Fibroblast of peridontal ligament (primary cell): ENCODE results near the gene BBS12.

Experiments
- DNase-seq: peaks from one replicate; pipeline ENCODE4 v3.0.0-alpha.2; 2010; ENCODE audit errors: extremely low read depth

Gene BBS12

DNA sequence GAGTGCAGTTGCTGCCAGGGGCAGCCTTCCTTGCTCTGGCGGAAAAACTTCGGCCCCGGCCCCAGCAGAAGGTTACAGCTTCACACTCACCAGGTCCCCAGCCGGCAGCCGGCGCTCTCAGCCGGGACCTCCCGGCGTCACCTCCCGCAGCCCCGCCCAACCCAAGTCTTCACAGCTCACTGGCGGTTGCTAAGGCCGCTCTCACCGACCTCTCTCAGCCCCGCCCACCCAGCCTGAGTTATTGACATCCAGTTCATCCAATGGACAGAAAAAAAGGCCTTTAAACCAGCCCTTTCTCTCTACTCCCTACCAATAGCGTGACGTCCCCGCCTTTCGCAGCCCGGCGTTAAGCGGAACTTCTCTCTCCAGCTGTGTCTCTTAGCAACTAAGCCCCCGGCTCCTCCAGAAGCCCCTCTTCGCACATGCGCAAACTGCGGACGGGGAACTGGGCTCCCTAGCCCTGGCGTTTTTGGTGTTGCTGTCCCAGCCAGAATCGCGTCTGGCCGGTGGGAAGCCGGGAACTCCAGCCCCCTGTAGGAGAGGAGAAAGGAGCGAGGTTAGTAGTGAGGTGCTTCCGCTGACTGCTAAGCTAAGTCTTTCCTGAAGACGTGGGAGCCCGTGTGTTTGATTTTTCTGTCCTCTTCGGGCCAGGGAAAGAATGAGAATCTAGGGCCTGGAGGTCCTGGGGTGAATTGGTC lies at the start of gene BBS12:
Gene BBS12, plus strand, starts transcription at position 376 of the 698 bp plus-strand sequence. CDS start 9,189 bp downstream, outside the sequence.
- DNase-seq = peak; percentile 100

DNA sequence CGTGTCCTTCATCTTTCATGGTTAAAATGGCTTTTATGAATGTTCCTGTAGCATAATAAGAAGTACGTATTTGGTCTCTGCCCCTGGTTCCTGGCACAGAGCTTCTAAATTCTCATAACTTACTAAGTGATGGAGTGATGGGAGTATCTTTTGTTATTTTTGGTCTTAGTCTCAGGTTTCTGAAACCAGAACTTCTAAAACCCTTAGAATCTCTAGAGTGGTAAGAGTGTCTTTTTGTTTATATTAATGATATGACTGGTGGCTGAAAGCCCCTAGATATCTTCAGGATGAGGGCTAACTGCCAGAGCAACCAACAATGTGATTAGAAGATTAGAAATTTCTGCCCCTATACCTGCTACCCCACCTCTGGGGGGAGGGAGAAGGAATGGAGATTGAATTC lies 45.8 kb upstream of the BBS12 start:
- DNase-seq = no peak

DNA sequence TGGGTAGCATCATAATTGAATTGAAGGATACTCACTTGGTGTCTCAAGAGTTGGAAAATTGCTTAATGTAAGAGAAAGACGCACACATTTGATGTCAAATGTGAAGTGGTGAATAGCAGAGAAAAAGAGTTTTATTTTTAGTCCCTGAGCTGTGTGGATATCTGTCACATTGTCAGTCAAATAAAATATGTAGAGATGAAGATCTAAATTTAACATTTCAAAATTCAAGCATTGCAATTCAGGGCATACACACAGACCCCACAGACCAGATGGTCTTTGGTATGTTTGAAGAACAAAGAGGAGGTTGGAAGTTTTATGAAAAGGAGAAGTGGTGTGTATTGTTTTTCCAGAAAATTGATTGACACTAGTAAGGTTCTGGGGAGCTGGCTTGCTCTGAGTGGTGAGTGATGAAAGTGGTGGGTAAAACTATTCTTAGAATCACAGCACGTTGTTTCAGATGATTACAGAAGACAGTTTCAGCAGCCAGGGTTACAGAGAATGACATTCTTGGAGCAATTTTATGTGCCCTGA lies 44.9 kb upstream of the BBS12 start:
- peak; percentile 72 for DNase-seq

DNA sequence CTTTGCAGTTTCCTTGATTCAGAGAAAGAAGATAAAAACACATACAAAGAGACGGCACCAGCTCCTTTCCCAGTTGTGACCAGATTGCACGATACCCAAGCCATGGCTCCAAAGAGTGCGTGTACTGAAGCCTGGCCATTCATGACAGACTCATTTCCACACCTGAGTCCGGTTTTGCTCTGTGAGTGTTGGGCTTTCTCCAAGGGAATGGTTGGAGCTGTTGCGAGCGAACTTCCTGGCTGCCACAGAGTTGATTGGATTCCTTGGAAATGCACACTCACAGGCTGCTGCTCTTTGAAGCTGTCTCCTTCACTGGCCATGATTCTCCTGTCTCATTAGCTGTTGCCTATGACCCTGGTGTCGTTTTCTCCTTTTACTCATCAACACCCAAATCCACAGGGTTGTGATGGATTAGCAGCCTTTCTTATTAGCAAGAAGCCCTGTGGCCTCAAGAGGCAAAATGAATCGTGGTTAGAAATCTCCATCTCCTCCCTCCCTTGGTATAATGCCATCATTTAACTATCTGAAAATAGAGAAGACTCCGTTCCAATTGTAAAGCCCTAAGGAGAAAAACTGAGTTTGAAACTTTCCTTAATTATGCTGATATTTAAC lies 43.9 kb upstream of the BBS12 start:
- DNase-seq = peak; percentile 52

DNA sequence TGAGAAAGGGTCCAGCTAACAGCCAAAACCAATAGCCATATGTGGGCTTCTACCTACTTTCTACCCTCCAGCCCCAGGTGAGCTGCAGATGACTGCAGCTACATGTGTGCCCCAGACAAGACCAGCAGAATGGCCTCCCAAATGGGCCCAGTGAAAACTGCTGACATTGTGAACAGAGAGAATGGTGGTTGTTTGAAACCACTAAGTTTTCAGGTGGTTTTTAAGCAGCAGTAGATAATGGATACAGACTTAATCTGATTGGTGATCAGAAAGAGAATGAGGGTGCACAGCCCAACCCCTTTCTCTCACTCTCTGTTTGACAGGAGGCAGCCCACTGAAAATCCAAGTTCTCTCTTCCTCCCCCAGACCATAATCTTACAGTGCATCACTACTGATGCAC lies 42.5 kb upstream of the BBS12 start:
- DNase-seq = no peak

DNA sequence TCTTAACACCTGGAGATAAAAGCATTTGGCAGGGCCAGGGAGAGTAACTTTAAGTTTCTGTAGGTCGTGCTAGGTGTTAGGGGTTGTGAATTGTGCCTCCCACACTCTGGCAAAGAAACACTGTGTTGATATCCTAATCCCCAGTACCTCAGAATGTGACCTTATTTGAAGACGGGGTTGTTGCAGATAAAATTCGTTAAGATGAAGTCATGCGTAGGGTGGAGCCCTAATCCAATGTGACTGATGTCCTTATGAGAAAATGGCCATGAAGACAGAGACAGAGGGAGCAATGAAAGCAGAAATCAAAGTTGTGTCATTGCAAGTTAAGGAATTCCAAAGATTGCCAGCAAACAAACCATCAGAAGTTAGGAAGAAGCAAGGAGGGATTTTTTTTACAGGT lies 40.5 kb upstream of the BBS12 start:
- no peak for DNase-seq

DNA sequence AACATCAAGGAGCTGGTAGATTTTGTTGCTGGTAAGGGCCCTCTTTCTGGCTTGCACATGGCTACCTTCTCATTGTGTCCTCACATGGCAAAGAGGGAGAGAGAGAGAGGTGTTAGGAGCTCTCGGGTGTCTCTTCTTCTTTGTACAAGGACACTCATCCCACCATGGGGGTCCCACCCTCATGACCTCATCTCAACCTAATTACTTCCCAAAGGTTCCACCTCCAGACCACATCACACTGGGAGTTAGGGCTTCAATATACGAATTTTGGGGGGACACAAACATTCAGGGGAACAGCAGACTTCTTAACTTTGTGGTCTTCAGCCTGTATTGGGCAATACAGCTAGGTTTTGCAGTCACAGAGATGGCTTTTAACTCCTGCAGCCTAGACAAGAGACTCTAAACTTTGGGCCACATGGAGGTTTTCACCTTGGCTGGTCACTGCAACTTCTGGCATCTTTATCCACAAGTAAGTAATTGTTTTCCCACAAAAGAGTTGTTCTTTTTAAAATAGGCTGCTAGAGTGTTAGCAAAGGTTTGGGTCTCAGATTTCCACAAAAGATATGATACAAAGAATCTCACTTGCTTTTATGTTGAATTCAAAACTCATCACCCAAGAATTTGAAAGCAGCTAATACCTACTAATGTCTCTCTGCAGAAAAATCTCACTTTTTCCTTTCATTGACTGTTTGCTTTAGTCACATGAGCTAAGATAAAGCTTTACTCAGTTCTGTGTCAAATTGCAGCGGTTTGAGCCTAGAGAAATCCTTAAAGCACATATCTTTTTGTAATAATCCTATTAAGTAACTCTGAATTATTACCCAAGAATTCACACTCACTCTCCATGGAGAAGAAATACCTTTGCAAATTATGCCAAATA lies 39.6 kb upstream of the BBS12 start:
- DNase-seq = no peak

DNA sequence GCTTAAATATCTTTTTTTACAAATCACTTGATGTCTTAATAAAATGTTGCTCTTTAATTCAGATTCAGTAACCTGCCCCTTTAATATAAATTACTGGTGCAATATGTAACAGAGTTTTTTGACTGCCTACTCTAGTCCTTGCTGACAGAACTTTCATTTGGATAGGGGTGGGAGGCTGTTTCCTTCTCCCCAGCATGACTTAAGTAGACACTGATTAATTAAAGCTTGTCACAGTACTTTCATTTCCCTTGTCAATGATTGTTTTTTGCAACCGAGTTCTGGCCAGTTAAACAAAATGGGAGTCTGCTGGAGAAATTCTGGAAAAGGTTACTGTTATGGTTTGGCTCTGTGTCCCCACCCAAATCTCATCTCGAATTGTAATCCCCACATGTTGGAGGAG lies 37.3 kb upstream of the BBS12 start:
- no peak for DNase-seq

DNA sequence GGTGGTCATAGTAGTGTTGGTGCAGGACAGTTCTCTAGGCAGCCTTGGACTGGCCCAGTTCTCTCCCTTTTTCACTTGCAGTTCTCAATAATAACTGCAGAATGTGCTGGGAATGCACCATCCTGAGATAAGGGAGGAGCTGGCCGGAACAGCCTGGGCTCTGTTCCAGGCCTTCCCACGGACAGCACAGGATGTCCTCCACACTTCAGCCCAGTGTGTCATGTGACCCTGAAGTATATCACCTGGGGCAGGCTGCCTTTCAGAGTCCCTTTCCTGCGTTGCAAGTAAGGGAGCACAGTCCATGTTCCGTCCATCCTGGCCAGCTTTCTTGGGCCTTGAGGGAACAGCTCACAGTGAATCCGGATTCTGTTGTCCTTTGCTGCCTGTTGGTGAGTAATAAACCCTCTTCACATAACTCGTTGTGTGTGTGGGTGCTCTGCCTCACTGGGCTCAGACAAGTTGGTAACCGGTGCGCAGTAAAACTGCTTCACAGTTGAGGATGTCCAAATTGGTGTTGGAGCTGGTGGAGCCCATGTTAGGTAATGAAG lies 32.3 kb upstream of the BBS12 start:
- DNase-seq = no peak

DNA sequence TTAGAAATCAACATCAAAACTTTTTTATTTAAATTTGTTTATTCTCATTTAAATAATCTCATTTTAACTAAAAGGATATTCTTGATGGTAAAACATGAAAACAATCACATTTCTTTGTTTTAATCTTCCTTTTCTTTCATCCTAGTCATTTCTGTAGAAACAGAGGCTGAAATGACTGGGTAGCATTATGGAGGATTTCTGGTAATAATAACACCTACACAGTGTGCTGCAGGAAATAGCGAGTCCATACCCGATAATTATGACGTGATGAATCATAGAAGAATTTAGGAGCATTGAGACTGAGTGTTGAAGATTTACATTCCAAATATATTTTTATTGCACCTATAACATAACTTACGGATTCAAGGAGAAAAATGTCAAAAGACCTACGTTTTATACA lies 31.4 kb upstream of the BBS12 start:
- no peak for DNase-seq

DNA sequence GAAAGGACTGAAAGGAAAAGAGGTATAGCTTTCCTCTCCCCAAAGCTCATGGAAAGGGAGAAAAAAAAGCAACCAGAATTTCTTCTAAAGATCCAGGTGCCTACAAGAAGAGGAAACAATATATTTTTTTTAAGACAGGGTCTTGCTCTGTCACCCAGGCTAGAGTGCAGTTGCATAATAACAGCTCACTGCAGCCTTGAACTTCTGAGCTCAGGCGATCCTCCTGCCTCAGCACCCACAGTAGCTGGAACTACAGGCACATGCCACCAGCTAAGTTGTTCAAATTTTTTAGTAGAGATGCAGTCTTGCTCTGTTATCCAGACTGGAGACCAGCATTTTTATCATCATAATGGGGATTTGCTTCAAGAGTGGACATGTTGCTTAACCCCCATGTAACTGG lies 30.5 kb upstream of the BBS12 start:
- DNase-seq = no peak

DNA sequence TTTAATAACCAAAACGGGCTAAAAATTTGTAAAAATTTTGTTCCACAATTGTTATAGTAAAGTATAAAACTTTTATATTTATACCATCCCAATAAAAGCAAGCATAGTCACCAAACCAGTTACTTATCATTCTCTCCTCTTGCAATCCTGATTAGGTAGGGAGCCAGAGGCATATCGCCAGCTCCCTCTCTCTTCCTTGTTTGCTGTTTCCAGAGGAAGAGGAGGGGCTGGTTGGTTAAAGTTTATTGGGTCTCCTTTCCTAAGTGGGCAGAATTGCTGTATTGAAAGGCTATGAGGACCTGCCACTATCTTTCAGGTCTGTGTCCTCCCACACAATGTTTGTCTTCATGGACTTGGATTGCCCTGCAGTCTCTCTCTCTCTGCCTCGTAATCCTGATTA lies 29.6 kb upstream of the BBS12 start:
- no peak for DNase-seq

DNA sequence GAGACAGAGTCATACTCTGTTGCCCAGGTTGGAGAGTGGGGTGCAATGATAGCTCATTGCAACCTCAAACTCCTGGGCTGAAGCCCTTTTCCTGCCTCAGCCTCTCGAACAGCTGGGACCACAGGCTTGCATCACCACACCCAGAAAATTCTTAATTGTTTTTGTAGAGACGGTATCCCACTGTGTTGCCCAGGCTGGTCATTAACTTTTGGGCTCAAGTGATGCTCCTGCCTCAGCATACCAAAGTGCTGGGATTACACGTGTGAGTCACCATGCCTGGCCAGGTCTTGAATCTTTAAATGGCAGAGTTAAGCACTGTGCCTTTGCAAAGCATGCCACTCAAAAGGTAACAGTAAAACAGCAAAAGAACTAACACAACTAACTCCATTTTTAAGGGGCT lies 28.6 kb upstream of the BBS12 start:
- no peak for DNase-seq

DNA sequence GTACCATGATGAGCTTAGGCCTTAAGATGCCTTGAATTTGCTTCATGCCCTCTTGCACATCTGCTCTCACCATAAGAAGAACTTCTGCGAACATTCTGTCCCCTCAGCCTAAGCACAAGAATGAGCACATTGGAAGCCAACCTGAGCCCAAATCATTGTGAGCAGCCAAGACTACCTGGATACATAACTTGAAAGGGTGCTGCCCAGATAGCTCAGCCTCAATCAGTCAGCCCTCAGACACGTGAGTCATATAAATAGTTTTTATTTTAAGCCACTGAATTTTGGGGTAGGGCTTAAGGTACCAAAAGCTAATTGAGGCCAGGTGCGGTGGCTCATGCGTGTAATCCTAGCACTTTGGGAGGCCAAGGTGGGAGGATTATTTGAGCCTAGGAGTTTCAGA lies 27.5 kb upstream of the BBS12 start:
- no peak for DNase-seq

DNA sequence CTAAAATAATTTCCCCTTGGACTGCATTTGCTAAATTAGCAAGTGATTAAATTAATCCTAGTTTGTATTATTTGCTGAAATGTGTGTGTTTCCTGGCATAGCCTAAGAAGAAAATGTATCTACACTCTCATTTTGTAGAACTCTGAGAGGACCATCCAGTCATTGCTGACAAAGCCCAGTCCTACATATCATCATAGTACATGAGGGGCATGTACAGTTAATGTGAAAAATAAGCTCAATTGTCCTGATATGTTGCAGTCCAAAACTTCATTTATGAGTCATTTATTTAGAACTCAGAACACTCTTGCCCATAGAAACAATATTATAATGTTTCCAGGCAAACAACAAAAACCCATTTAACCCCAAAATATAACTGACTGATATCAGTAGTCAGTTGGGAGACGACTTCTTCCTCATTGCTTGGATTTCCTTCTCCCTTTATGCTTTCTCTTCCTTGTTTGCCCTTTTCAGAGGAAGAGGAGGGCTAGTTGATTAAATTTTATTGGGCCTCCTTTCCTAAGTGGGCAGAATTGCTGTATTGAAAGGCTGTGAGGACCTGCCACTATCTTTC lies 26.9 kb upstream of the BBS12 start:
- DNase-seq = no peak

DNA sequence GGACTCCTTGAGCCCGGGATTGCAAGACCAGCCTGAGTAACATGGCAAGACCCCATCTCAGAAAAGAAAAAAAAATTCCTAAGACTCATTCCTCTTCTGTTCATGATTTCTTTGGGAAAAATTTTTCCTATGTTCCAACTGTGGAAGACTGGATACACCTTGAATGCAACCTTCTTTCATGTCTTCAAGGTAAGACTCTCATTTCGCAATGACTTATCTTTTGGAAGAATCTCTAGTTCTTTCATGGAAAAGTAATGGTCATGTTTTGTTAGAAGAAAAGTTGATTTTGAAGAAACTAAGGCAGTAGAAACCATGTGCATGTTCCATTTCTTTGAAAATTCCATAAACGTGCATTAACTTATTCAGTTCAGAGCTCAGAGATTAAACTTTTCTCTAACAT lies 26.0 kb upstream of the BBS12 start:
- DNase-seq = no peak

DNA sequence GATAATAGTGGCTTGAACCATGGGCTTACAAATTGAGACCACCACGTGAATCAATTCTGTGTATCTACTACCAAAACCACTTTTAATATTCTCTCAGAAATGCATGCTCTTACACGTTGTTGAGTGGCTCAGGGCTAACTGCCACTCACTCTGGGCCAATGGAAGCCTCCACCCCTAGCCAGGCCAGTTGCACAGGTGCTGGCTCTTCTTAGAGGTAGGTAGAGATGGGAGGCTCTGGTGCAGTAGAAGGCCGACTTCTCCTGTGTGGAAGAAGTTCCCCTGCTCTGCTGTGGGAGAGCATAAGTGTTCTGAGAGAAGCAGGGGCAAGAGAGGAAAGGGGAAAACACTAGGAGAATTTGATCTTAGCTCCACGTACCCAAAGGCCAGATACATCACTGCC lies 25.0 kb upstream of the BBS12 start:
- DNase-seq = no peak

DNA sequence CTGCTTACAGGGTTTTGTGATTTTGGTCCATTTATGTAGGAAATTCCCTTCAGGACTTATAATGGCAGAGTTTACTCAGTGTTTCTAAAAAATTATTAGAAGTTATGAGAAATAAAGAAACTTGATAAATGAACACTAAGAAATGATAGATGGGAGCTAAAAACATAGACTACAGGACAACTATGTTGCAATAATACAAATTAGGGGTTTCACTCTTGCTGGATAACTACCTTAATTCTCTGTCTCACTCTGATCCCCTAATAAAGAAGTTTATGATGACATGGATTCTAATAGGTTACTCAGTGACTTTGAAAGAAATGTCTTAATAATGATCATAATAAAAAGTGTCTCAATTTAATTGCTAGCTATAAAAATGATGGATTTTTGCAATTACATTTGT lies 23.3 kb upstream of the BBS12 start:
- DNase-seq = no peak

DNA sequence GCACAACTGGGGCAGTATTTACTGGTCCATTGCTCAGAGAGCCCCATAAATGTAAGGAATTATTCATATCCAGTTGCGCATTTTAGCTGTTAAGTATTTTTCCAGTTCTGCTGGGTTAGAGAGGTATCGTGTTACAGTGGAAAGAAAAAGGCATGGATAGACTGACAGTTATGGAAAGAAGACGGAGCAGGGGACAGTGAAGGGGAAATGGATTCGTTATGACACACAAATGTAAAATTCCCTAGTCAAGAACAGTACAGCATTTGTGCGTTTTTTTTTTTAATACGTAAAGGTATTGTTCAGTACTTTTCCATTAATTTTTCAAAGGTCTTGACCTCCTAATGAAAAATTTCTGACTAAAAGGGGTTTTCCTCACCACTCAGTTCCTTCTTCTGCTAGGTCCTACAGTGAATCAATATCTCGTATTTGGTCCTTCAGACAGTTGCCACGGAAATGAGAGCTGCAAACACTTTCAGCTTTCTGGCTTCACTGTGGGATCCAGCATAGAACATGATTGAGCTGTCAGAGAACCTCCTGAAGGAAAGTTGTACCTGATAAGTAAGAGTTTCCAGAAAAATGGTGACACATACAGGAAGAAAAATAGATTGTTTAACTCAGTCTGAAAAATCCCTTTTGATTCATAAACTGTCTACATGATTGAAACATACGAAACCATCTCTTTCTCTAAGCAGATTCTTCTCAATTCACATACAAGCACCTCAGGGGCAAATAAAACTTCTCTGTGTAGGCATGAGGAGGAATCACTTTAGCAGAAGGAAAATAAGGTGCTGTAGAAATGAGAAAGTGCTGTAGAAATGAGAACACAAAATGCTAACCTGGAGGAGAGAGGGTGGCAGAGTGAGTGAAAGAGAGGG lies 21.8 kb upstream of the BBS12 start:
- DNase-seq = no peak

DNA sequence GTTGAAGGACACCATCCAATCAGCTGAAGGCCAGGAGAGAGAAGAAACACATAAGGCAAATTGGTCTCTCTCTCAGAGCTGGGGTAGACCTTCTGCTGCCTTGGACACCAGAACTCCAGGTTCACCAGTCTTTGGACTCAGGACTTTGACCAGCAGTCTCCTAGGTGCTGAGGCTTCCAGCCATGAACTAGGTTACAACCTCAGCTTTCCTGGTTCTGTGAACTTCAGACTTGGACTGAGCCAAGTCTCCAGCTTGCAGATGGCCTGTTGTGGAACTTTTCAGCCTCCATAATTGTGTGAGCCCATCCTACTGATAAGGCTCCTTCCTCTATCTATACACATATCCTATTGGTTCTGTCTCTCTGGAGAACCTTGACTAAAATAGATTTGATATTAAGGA lies 20.6 kb upstream of the BBS12 start:
- DNase-seq = no peak

DNA sequence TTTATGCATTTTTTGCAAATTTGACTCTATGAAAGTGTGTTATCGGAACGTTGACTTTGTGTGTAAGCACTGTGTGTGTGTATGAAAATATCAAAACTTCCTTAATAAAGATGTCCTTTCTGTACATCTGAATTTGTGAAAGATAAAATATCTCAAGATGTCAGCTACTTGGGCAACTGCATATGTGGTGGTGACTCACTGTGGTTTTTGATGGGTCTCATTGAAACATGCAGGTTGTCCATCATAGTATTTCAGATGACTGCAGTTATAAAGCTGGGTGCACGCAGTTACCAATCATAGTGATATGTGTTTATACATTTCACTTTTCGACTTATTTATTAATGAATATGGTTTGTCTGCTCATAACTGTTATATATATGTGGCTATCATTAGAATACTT lies 19.7 kb upstream of the BBS12 start:
- DNase-seq = peak; percentile 25
